HepG2 (cell line): ENCODE data around the gene ELMO2. TPM values are rescaled to one million over a fixed set of nuclear protein-coding genes. Genes with fewer than 3 reads are reported as not detected.

ENCODE experiments used
- HDAC2 ChIP-seq: sonication (generic); formaldehyde crosslinking; IDR thresholded peaks from 2 replicates; pipeline ENCODE4 v1.4.0; 2020; ENCODE audit warnings: missing genetic modification reagents
- TFDP2 ChIP-seq: sonication (generic); formaldehyde crosslinking; IDR thresholded peaks from 2 replicates; pipeline ENCODE4 v1.4.0; 2020; ENCODE audit warnings: missing genetic modification reagents
- ZNF224 ChIP-seq: sonication (generic); formaldehyde crosslinking; IDR thresholded peaks from 2 replicates; pipeline ENCODE4 v1.5.0; 2020; ENCODE audit warnings: mild to moderate bottlenecking, missing genetic modification reagents
- ZNF362 ChIP-seq: sonication (generic); formaldehyde crosslinking; IDR thresholded peaks from 2 replicates; pipeline ENCODE4 v1.4.0; 2020; ENCODE audit warnings: missing genetic modification reagents, mild to moderate bottlenecking, borderline replicate concordance
- ZNF383 ChIP-seq: sonication (generic); formaldehyde crosslinking; IDR thresholded peaks from 2 replicates; pipeline ENCODE4 v1.4.0; 2020; ENCODE audit warnings: missing genetic modification reagents, mild to moderate bottlenecking, borderline replicate concordance
- polyA plus RNA-seq, 8 experiments: library from polyadenylated mRNA; depleted of rRNA in 3 of 8; stranded (reverse) in 7 of 8; unstranded in 1 of 8; fragments of >200 nt; fragmentation: Illumina TruSeq in 4 of 8; extraction: Trizol in 4 of 8; gene quantifications; 2 replicates each; pipeline versions ENCODE4 v1.2.1 to v1.2.3, GENCODE V29; 2011 to 2016; ENCODE audit warnings: low read depth in 4 of 8, missing spikeins in 1 of 8, mixed read lengths in 1 of 8; ENCODE audit not compliant: insufficient read depth in 1 of 8
- total RNA-seq, 5 experiments: library from RNA; depleted of rRNA; stranded (reverse); fragments of >200 nt; fragmentation: Illumina TruSeq; extraction: Trizol; gene quantifications; 2 replicates each; pipeline ENCODE4 v1.2.3, GENCODE V29; 2016; ENCODE audit warnings: low read depth in 1 of 5
- TF ChIP-seq, protein P1 (sequence below): sonication (generic); formaldehyde crosslinking; IDR thresholded peaks from 2 replicates; pipeline ENCODE4 v1.4.0; 2020; ENCODE audit warnings: mild to moderate bottlenecking, missing genetic modification reagents, borderline replicate concordance
- TF ChIP-seq, protein P2 (sequence below): sonication (generic); formaldehyde crosslinking; IDR thresholded peaks from 2 replicates; pipeline ENCODE4 v1.4.0; 2020; ENCODE audit warnings: missing genetic modification reagents

Gene ELMO2
- total and polyA plus RNA-seq, 2 of the 13 experiments (the other 11 are each of a cell fraction or from before 2014, with no cell fraction given), result 30.6 to 35.7 TPM

DNA sequence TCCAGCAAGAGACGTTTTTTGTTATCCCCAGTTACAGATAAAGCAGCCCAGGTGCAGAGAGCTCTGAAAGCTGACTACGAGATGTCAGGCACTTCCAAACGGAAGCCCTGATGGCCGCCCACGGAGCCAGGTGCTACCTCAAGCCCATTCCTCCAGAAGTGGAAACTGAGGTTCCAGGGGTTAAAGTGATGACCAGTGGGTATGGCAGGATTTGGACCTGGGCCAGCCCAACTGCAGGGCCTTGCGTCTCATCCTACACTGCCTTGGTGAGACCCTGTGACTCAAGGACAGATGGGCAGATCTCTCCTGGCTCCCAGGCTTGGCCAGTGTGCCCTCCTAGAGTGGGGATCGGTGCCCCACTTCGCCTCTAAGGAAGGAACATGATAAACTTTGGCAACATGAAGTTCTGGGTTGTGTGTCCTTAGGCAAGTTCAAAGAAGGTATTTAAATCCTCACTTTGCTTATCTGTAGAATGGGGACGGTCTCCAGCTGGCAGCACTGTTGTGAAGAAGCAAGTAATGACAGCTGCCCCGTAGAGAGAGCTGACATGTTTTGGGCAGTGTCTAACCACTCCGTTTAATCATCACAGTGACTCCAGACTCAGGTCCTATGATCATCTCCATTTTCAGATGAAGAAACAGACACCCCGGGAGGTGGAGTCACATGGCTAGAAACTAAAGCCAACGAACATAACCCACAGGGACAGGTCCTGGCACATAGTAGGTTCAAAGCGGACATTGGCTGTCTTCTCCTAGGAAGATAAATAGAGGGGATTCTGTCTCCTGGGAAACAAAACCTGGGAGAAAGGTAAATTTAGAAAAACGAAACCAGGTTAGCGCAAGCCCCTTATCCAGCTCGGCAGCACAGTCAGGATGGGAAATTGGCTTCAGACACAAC lies 63.7 kb downstream of the ELMO2 start (continued):
- TF ChIP-seq, protein P1, sequence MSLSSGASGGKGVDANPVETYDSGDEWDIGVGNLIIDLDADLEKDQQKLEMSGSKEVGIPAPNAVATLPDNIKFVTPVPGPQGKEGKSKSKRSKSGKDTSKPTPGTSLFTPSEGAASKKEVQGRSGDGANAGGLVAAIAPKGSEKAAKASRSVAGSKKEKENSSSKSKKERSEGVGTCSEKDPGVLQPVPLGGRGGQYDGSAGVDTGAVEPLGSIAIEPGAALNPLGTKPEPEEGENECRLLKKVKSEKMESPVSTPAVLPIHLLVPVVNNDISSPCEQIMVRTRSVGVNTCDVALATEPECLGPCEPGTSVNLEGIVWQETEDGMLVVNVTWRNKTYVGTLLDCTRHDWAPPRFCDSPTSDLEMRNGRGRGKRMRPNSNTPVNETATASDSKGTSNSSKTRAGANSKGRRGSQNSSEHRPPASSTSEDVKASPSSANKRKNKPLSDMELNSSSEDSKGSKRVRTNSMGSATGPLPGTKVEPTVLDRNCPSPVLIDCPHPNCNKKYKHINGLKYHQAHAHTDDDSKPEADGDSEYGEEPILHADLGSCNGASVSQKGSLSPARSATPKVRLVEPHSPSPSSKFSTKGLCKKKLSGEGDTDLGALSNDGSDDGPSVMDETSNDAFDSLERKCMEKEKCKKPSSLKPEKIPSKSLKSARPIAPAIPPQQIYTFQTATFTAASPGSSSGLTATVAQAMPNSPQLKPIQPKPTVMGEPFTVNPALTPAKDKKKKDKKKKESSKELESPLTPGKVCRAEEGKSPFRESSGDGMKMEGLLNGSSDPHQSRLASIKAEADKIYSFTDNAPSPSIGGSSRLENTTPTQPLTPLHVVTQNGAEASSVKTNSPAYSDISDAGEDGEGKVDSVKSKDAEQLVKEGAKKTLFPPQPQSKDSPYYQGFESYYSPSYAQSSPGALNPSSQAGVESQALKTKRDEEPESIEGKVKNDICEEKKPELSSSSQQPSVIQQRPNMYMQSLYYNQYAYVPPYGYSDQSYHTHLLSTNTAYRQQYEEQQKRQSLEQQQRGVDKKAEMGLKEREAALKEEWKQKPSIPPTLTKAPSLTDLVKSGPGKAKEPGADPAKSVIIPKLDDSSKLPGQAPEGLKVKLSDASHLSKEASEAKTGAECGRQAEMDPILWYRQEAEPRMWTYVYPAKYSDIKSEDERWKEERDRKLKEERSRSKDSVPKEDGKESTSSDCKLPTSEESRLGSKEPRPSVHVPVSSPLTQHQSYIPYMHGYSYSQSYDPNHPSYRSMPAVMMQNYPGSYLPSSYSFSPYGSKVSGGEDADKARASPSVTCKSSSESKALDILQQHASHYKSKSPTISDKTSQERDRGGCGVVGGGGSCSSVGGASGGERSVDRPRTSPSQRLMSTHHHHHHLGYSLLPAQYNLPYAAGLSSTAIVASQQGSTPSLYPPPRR (CRISPR knock-in tag), result no peak
- TF ChIP-seq TFDP2 (CRISPR knock-in tag) (no peak), HDAC2 (CRISPR knock-in tag) (no peak), ZNF362 (CRISPR knock-in tag) (no peak), ZNF383 (CRISPR knock-in tag) (no peak), ZNF224 (CRISPR knock-in tag) (no peak)
- TF ChIP-seq, protein P2, sequence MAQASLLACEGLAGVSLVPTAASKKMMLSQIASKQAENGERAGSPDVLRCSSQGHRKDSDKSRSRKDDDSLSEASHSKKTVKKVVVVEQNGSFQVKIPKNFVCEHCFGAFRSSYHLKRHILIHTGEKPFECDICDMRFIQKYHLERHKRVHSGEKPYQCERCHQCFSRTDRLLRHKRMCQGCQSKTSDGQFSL (CRISPR knock-in tag), result no peak
